HepG2 (cell line): ENCODE measurements around the gene DAG1. TPM values are rescaled to one million over a fixed set of nuclear protein-coding genes. Genes with fewer than 3 reads are reported as not detected.

Experiments used
- ADNP ChIP-seq: sonication (generic); formaldehyde crosslinking; IDR thresholded peaks from 2 replicates; pipeline ENCODE4 v1.4.0; 2020; ENCODE audit warnings: missing genetic modification reagents
- ARNTL ChIP-seq: sonication (generic); formaldehyde crosslinking; IDR thresholded peaks from 2 replicates; pipeline ENCODE4 v1.4.0; 2020; ENCODE audit warnings: mild to moderate bottlenecking, missing genetic modification reagents
- ATAD3A ChIP-seq: sonication (generic); formaldehyde crosslinking; IDR thresholded peaks from 2 replicates; pipeline ENCODE4 v1.4.0; 2020; ENCODE audit warnings: missing genetic modification reagents
- CHD2 ChIP-seq: IDR thresholded peaks from 2 replicates; pipeline ENCODE4 v1.6.1; 2011; ENCODE audit warnings: low read depth, low read length, improper control_type of control experiment
- ETV5 ChIP-seq: IDR thresholded peaks from 2 replicates; pipeline ENCODE4 v1.6.1; 2018; ENCODE audit warnings: missing biosample characterization, missing genetic modification reagents, inconsistent platforms, borderline replicate concordance
- HNRNPH1 ChIP-seq: fragments of 200-400 bp; formaldehyde crosslinking; optimal IDR thresholded peaks from 2 replicates; pipeline ENCODE3; 2017; ENCODE audit warnings: mild to moderate bottlenecking, low read depth, low read length
- KMT2A ChIP-seq: sonication (generic); formaldehyde crosslinking; IDR thresholded peaks from 2 replicates; pipeline ENCODE4 v1.4.0; 2020; ENCODE audit warnings: missing genetic modification reagents
- MAF1 ChIP-seq: sonication (generic); formaldehyde crosslinking; IDR thresholded peaks from 2 replicates; pipeline ENCODE4 v1.5.0; 2020; ENCODE audit warnings: missing genetic modification reagents, borderline replicate concordance
- NFIB ChIP-seq: sonication (generic); formaldehyde crosslinking; IDR thresholded peaks from 2 replicates; pipeline ENCODE4 v1.9.0; 2021; ENCODE audit warnings: missing genetic modification reagents, mild to moderate bottlenecking, borderline replicate concordance
- PAWR ChIP-seq: sonication (generic); formaldehyde crosslinking; IDR thresholded peaks from 2 replicates; pipeline ENCODE4 v1.4.0; 2020; ENCODE audit warnings: missing genetic modification reagents, mild to moderate bottlenecking, borderline replicate concordance
- PAX8 ChIP-seq: sonication (generic); formaldehyde crosslinking; IDR thresholded peaks from 2 replicates; pipeline ENCODE4 v1.8.0; 2022; ENCODE audit warnings: mild to moderate bottlenecking, missing genetic modification reagents, borderline replicate concordance
- TBL1XR1 ChIP-seq: fragments of 150-350 bp; IDR thresholded peaks from 2 replicates; pipeline ENCODE4 v1.6.1; 2014; ENCODE audit warnings: borderline replicate concordance, low read length; ENCODE audit not compliant: partially characterized antibody
- TBP ChIP-seq: sonication (generic); formaldehyde crosslinking; IDR thresholded peaks from 2 replicates; pipeline ENCODE4 v1.5.0; 2020; ENCODE audit warnings: missing genetic modification reagents
- TEAD3 ChIP-seq: optimal IDR thresholded peaks from 2 replicates; pipeline ENCODE3; 2016; ENCODE audit warnings: borderline replicate concordance
- XRCC5 ChIP-seq: fragments of 200-400 bp; formaldehyde crosslinking; optimal IDR thresholded peaks from 2 replicates; pipeline ENCODE3; 2017; ENCODE audit warnings: mild to moderate bottlenecking, low read length
- ZNF343 ChIP-seq: sonication (generic); formaldehyde crosslinking; IDR thresholded peaks from 2 replicates; pipeline ENCODE4 v1.4.0; 2020; ENCODE audit warnings: mild to moderate bottlenecking, missing genetic modification reagents
- ZNF644 ChIP-seq: IDR thresholded peaks from 2 replicates; pipeline ENCODE4 v1.6.1; 2016; ENCODE audit warnings: low read depth
- ZNF777 ChIP-seq: sonication (generic); formaldehyde crosslinking; IDR thresholded peaks from 2 replicates; pipeline ENCODE4 v1.4.0; 2020; ENCODE audit warnings: missing genetic modification reagents
- polyA plus RNA-seq, 8 experiments: library from polyadenylated mRNA; depleted of rRNA in 3 of 8; stranded (reverse) in 7 of 8; unstranded in 1 of 8; fragments of >200 nt; fragmentation: Illumina TruSeq in 4 of 8; extraction: Trizol in 4 of 8; gene quantifications; 2 replicates each; pipeline versions ENCODE4 v1.2.1 to v1.2.3, GENCODE V29; 2011 to 2016; ENCODE audit warnings: low read depth in 4 of 8, missing spikeins in 1 of 8, mixed read lengths in 1 of 8; ENCODE audit not compliant: insufficient read depth in 1 of 8
- total RNA-seq, 5 experiments: library from RNA; depleted of rRNA; stranded (reverse); fragments of >200 nt; fragmentation: Illumina TruSeq; extraction: Trizol; gene quantifications; 2 replicates each; pipeline ENCODE4 v1.2.3, GENCODE V29; 2016; ENCODE audit warnings: low read depth in 1 of 5
- TF ChIP-seq, protein P1 (sequence below): sonication (generic); formaldehyde crosslinking; IDR thresholded peaks from 2 replicates; pipeline ENCODE4 v1.4.0; 2020; ENCODE audit warnings: mild to moderate bottlenecking, missing genetic modification reagents, borderline replicate concordance
- TF ChIP-seq, protein P2 (sequence below): IDR thresholded peaks from 2 replicates; pipeline ENCODE4 v1.6.1; 2016; ENCODE audit warnings: missing biosample characterization, missing genetic modification reagents, low read depth
- TF ChIP-seq, protein P3 (sequence below), 2 experiments: sonication (generic) in 1 of 2; formaldehyde crosslinking in 1 of 2; IDR thresholded peaks; 2 replicates each; pipeline versions ENCODE4 v1.4.0 to v1.6.1; 2018 to 2020; ENCODE audit warnings: missing genetic modification reagents in 2 of 2, borderline replicate concordance in 1 of 2, low read depth in 1 of 2, mild to moderate bottlenecking in 1 of 2, missing biosample characterization in 1 of 2

DAG1 gene
- total and polyA plus RNA-seq, 2 of the 13 experiments (the other 11 are each of a cell fraction or from before 2014, with no cell fraction given), result 47.3 to 50.4 TPM

DNA sequence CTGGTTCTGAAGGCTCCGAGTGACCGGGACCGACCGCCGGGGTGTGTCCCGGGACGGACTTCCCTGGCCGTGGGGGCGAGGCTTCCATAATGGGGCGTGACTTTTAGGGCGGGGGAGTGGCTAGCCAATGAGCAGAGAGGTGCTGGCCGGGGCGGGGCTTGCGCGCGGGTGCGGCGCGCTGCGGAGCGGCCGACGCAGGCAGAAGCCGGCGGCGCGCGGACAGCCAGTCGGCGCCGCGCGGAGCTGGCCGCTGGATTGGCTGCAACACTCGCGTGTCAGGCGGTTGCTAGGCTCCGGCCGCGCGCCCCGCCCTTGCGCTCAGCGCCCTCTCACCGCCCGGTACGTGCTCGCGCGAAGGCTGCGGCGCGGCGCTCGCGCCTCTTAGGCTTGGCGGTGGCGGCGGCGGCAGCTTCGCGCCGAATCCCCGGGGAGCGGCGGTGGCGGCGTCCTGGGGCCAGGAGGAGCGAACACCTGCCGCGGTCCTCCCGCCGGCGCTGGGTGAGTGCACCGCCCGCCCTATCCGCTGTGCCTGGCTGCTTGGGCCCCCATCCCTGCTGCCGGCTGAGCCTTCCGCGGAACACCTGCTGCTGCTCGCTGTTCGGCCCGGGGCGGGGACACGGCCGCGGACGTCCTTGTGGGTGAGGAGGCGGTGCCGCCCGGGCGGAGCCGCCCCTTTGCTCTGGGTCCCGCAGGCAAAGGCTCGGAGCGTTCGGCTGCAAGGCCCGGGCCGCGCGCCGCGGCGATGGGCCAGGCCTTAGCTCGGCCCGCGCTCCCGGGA, at the start of gene DAG1 (continued):
- TF ChIP-seq PAX8 (no peak), CHD2 (no peak), ZNF777 (CRISPR knock-in tag) (no peak; the same call in 1 of the 2 replicates), ARNTL (CRISPR knock-in tag) (no peak), MAF1 (CRISPR knock-in tag) (no peak), HNRNPH1 (no peak), XRCC5 (no peak), ETV5 (peak; percentile 30; the same call in 1 of the 2 replicates), ZNF644 (CRISPR knock-in tag) (no peak), ZNF343 (CRISPR knock-in tag) (no peak), TBL1XR1 (no peak), TEAD3 (CRISPR knock-in tag) (no peak), NFIB (no peak), KMT2A (CRISPR knock-in tag) (peak; percentile 74; the same call in 1 of the 2 replicates), ADNP (CRISPR knock-in tag) (no peak), ATAD3A (CRISPR knock-in tag) (no peak), PAWR (CRISPR knock-in tag) (no peak), TBP (0 out of 2 replicates have a peak, but pooled peaks have one; percentile 17)
- TF ChIP-seq, protein P1, sequence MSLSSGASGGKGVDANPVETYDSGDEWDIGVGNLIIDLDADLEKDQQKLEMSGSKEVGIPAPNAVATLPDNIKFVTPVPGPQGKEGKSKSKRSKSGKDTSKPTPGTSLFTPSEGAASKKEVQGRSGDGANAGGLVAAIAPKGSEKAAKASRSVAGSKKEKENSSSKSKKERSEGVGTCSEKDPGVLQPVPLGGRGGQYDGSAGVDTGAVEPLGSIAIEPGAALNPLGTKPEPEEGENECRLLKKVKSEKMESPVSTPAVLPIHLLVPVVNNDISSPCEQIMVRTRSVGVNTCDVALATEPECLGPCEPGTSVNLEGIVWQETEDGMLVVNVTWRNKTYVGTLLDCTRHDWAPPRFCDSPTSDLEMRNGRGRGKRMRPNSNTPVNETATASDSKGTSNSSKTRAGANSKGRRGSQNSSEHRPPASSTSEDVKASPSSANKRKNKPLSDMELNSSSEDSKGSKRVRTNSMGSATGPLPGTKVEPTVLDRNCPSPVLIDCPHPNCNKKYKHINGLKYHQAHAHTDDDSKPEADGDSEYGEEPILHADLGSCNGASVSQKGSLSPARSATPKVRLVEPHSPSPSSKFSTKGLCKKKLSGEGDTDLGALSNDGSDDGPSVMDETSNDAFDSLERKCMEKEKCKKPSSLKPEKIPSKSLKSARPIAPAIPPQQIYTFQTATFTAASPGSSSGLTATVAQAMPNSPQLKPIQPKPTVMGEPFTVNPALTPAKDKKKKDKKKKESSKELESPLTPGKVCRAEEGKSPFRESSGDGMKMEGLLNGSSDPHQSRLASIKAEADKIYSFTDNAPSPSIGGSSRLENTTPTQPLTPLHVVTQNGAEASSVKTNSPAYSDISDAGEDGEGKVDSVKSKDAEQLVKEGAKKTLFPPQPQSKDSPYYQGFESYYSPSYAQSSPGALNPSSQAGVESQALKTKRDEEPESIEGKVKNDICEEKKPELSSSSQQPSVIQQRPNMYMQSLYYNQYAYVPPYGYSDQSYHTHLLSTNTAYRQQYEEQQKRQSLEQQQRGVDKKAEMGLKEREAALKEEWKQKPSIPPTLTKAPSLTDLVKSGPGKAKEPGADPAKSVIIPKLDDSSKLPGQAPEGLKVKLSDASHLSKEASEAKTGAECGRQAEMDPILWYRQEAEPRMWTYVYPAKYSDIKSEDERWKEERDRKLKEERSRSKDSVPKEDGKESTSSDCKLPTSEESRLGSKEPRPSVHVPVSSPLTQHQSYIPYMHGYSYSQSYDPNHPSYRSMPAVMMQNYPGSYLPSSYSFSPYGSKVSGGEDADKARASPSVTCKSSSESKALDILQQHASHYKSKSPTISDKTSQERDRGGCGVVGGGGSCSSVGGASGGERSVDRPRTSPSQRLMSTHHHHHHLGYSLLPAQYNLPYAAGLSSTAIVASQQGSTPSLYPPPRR, result no peak
- TF ChIP-seq, protein P2, sequence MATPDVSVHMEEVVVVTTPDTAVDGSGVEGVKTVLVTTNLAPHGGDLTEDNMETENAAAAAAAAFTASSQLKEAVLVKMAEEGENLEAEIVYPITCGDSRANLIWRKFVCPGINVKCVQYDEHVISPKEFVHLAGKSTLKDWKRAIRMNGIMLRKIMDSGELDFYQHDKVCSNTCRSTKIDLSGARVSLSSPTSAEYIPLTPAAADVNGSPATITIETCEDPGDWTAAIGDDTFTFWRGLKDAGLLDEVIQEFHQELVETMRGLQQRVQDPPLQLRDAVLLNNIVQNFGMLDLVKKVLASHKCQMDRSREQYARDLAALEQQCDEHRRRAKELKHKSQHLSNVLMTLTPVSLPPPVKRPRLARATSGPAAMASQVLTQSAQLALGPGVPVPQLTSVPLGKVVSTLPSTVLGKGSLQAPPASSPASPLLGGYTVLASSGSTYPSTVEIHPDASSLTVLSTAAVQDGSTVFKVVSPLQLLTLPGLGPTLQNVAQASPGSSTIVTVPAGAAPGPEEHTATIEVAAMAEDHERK, result no peak; the same call in 1 of the 2 replicates
- TF ChIP-seq, protein P3, sequence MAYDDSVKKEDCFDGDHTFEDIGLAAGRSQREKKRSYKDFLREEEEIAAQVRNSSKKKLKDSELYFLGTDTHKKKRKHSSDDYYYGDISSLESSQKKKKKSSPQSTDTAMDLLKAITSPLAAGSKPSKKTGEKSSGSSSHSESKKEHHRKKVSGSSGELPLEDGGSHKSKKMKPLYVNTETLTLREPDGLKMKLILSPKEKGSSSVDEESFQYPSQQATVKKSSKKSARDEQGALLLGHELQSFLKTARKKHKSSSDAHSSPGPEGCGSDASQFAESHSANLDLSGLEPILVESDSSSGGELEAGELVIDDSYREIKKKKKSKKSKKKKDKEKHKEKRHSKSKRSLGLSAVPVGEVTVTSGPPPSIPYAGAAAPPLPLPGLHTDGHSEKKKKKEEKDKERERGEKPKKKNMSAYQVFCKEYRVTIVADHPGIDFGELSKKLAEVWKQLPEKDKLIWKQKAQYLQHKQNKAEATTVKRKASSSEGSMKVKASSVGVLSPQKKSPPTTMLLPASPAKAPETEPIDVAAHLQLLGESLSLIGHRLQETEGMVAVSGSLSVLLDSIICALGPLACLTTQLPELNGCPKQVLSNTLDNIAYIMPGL (CRISPR knock-in tag; IDR thresholded peaks at IDR 0.05; ENCODE audit: borderline replicate concordance in 1 of 2, low read depth in 1 of 2), result peak in 1 of 2 experiments; percentile 50
